HG03342 (cell line): Measurements from ENCODE around the gene EZH2.

Source experiments
- ATAC-seq: cut with Tn5 transposase; IDR thresholded peaks from one replicate; pipeline ENCODE4 v1.9.1; 2021; ENCODE audit warnings: mild to moderate bottlenecking, moderate library complexity; ENCODE audit not compliant: unreplicated experiment

EZH2 gene

GRCh38 chr7:148813890-148814289 lies 70.2 kb downstream of the EZH2 start:
- no peak for ATAC-seq

- ATAC-seq, result no peak
Observed at GRCh38 chr7:148811892-148812291, 72.2 kb downstream of the EZH2 start.

- ATAC-seq, result no peak
Observed at GRCh38 chr7:148809856-148810255, 74.2 kb downstream of the EZH2 start.

- ATAC-seq, result no peak
Observed at GRCh38 chr7:148807436-148807835, 76.7 kb downstream of the EZH2 start.

- ATAC-seq, result no peak
Observed at GRCh38 chr7:148806187-148806586, 77.9 kb downstream of the EZH2 start.

- ATAC-seq, result no peak
Observed at GRCh38 chr7:148804343-148805235, 79.5 kb downstream of the EZH2 start.

GRCh38 chr7:148803094-148803493 lies 81.0 kb downstream of the EZH2 start:
- no peak for ATAC-seq

GRCh38 chr7:148802101-148802493 lies 82.0 kb downstream of the EZH2 start:
- no peak for ATAC-seq

GRCh38 chr7:148800677-148801076 lies 83.4 kb downstream of the EZH2 start:
- no peak for ATAC-seq

GRCh38 chr7:148799893-148800555 lies 84.1 kb downstream of the EZH2 start:
- no peak for ATAC-seq

- ATAC-seq, result no peak
Observed at GRCh38 chr7:148796841-148797240, 87.2 kb downstream of the EZH2 start.

- no peak for ATAC-seq
Observed at GRCh38 chr7:148794476-148794875, 89.6 kb downstream of the EZH2 start.

GRCh38 chr7:148793590-148793989 lies 90.5 kb downstream of the EZH2 start:
- ATAC-seq, result no peak

- ATAC-seq, result no peak
Observed at GRCh38 chr7:148791546-148791945, 92.5 kb downstream of the EZH2 start.

GRCh38 chr7:148790850-148791249 lies 93.2 kb downstream of the EZH2 start:
- ATAC-seq, result no peak

GRCh38 chr7:148790131-148790726 lies 93.9 kb downstream of the EZH2 start:
- ATAC-seq, result no peak

- ATAC-seq, result no peak
Observed at GRCh38 chr7:148789220-148789619, 94.9 kb downstream of the EZH2 start.

- no peak for ATAC-seq
Observed at GRCh38 chr7:148787571-148788295, 96.4 kb downstream of the EZH2 start.

GRCh38 chr7:148783801-148784527 lies 100.1 kb downstream of the EZH2 start:
- no peak for ATAC-seq

GRCh38 chr7:148782757-148783456 lies 101.2 kb downstream of the EZH2 start:
- no peak for ATAC-seq
